Gastrocnemius medialis (tissue), 4 donors: Measurements from ENCODE around the gene ZNF133.

ENCODE experiments used
- CTCF ChIP-seq, 5 experiments: fragments of 450-650 bp in 3 of 5; fragments of 200-600 bp in 2 of 5; sonication (generic) in 2 of 5; IDR thresholded peaks in 4 of 5; conservative IDR thresholded peaks in 1 of 5; 1 replicate in 4 of 5; 2 replicates in 1 of 5; pipeline ENCODE4 v1.5.1; 2016 to 2019; ENCODE audit warnings: antibody characterized with exemption in 5 of 5, mild to moderate bottlenecking in 3 of 5, moderate library complexity in 3 of 5
- POLR2A ChIP-seq, 2 donors: fragments of 450-650 bp; IDR thresholded peaks; one replicate each; pipeline ENCODE4 v1.6.1; 2017; ENCODE audit warnings: antibody characterized with exemption in 2 of 2, mild to moderate bottlenecking in 2 of 2, moderate library complexity in 2 of 2

- no peak for TF ChIP-seq POLR2A (IDR thresholded peaks at IDR 0.05)
- no peak for TF ChIP-seq CTCF (IDR thresholded peaks at IDR 0.05 in 4 of 5, conservative IDR thresholded peaks at IDR 0.05 in 1 of 5)
These were observed 75.4 kb downstream of the ZNF133 start for GRCh38 chr20:18363708-18364107.
